HG03575 (cell line): ENCODE data around the gene TLCD1.

Experiments
- ATAC-seq: cut with Tn5 transposase; IDR thresholded peaks from one replicate; pipeline ENCODE4 v1.9.1; 2021; ENCODE audit not compliant: unreplicated experiment, insufficient number of reproducible peaks, low FRiP score; ENCODE audit errors: extremely low read depth

The TLCD1 gene

DNA sequence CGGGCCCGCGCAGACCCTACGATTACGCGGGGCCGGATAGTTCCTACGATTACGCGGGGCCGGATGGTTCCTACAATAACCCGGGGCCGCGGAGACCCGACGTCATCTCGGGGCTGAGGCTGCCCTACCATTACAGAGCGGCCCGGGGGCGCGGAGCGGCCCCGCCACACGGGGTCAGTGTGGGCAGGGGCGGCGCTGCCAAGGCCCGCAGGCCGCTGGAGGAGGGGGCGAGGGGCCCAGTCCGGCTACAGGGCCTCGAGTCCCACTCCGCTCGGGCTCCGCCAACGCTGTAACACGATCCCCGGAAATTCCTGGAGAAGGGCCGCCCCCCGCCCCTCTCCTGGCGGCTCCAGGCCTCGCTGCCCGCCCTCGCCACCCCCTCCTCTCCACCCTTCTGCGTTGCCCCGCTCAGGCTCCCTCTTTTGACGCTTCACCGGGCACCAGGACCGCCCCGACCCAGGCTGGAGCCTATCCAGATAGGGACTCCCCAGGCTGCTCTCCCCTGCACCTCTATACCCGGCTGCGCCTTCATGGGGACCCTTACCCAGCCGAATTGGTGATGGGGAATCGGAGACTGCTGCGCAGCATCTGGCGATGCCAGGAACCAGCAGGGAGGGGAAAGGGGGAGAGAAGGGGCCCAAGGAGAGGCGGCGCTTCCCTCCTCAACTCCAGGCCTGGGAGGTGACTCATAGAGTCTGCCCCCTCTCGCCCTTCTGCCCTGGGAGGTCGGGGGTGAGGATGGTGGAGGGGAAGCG, 8.3 kb downstream of the TLCD1 start, which contains the start of gene RAB34:
Gene RAB34, minus strand, starts transcription at position 291 of the 755 bp plus-strand sequence. CDS start 602 bp downstream, outside the sequence.
- no peak for ATAC-seq

DNA sequence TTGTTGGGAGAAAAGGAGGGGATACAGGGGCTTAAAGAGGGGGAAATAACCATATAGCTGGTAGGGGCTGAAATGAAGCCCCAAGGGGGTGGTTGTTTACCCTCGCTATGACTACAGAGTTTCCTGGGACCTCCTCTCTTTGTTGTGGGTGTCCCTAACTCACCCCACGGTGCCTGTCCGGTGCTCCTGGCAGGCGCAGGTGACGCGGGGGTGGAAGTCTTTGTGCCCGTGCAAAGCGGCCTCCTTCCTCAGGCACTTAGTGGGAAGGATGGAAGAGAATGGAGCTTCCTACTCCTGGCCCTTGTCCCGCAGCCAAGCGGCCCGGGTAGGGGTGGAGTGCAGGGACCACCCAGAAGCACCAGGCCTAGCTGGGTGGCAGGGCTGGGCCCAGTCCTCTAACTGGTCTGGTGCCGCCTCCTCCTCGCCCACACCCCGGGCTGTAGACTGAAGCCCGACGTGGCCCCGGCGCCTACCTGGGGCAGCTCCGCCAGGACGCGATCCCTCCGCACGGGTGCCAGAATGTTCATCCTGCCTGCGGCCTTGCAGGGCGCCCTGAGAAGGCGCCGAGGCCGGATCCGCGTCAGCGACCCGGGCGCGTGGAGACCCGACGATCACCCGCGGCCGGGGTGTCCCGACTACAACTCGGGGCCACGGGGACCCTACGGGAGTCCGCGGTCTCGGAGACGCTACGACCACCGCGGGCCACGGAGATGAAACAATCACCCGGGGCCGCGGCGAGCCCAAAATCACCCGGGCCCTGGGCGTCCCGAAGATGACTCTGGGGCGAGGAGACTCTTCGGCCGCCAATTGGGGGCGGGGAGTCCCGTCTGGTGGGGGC, 9.1 kb downstream of the TLCD1 start:
- ATAC-seq: no peak

- no peak for ATAC-seq
Measured at GRCh38 chr17:28715217-28715616, 10.8 kb downstream of the TLCD1 start.

DNA sequence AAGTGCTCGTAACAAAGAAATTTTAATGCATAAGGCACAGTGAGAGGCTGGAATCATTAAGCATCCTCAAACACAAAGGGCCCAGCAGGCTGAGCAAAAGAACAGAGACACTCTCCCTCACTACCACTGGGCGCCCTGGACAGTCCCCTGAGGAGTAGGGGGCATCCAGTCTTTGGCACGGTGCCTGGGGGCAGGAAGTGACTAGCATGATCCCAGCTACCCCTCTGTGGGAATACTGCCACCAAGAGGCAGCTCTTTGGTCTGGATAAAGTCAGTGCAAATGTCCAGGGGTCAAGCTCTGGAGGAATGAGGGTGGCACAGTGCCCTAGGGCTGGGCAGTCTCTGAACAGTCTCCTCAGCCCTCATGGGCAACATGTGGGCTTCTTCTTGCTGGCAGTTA, 11.8 kb downstream of the TLCD1 start:
- no peak for ATAC-seq

GRCh38 chr17:28712705-28713415, 13.2 kb downstream of the TLCD1 start:
- ATAC-seq: no peak

GRCh38 chr17:28712032-28712704, 13.9 kb downstream of the TLCD1 start:
- no peak for ATAC-seq

- no peak for ATAC-seq
Measured at GRCh38 chr17:28711723-28712031, 14.4 kb downstream of the TLCD1 start, which contains the start of gene PROCA1. PROCA1 (minus strand) TSS chr17:28711888; CDS start chr17:28711660, 228 bp downstream.

DNA sequence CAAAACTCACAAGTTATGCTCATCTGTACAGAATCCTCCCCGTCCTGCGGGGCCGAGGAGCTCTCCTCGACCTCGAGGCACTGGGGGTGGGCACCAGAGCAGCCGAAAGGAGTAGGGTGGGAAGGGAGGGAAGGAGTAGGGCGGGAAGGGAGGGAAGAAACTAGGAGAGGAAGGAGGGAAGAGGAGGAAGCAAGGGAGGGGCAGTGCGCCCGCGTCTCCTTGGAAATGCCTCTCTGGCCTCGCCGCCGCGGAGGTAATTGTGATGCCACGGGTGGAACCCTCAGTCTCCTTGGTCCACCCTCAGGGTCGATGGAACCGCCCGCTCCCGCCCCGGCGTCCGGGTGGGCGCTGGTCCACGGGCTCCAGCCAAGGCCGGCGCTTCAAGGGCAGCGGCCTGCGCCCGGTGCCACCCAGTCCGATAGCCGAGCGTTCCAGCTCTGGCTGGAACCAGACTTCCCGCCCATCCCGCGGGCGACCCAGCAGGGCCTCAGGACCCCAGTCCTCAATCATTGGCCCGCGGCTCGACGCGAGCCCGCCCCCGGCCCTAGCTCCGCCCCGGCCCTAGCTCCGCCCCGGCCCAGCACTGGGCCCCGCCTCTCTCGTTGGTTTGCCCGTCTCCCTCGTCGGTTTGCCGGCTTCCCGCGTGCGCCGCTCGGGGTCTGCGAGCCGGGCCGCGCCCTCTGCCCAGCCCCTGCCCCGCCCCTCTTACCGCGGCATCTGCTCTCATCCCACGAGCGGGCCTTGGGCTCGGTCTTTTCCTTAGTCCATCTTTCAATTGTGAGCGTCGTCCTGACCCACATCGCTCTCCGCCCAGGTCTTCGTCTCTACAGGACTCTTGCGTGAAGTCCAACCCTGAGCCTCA, 14.9 kb downstream of the TLCD1 start:
- no peak for ATAC-seq

DNA sequence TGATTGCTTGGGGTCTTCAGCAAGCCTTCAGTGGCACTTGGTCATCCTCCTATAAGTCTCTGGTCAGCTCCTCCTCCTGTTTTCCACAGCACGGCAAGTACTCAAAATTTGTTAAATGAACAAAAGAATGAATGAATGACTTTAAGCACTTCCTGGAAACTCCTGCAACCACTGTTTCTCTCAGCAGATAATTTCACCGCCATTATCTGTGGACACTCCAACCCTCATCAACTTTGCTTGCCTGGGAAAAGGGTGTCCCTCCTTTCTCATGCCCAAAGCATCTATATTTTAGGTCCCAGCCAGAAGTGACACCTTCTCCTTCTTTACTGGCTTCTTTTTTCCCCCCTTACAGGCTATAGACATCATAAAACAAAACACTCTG, 18.7 kb downstream of the TLCD1 start:
- ATAC-seq: no peak

DNA sequence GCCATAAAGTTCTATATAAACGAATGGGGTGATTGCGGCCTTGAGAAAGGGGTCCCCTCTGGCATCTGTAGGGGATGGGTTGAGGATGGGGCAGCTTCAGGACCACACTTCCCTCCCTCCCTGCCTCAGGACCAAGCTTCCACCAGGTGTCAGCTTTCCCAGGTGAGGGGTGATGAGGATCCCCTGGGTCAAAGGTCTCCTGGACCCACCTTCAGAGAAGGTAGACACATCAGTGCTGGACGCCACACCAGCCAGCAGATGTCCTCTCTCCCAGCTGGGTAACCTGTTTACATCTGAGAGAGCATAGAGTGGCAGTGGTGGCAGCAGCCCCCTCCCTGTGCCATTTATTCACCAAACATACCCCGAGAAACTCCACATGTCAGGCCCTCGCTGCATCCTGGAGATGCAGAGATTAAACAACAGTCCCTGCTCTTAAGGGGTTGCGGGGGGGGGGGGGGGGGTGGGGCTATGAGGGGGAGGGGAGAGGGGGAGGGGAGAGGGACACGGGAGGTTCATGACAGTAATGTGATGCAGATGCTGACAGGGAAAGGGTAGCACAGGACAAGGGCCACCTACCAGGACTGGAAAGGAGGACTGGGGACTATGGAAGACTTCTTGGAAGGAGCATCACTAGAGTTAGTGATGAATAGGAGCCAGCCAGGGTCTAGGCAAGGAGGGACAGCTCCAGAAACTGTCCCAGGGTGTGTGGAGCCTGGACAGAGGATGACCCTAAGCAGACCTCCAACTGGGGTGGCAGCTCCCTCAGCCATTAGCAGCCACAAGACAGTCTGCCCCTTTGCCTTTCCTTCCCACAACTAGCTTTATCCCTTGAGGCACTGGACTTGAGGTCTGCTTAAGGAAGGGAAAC, 19.3 kb downstream of the TLCD1 start:
- no peak for ATAC-seq

GRCh38 chr17:28705728-28706334, 20.2 kb downstream of the TLCD1 start:
- no peak for ATAC-seq

GRCh38 chr17:28705074-28705659, 20.9 kb downstream of the TLCD1 start:
- no peak for ATAC-seq

GRCh38 chr17:28704219-28704858, 21.7 kb downstream of the TLCD1 start:
- ATAC-seq: no peak

- ATAC-seq: no peak
Measured at GRCh38 chr17:28703552-28704218, 22.3 kb downstream of the TLCD1 start.

DNA sequence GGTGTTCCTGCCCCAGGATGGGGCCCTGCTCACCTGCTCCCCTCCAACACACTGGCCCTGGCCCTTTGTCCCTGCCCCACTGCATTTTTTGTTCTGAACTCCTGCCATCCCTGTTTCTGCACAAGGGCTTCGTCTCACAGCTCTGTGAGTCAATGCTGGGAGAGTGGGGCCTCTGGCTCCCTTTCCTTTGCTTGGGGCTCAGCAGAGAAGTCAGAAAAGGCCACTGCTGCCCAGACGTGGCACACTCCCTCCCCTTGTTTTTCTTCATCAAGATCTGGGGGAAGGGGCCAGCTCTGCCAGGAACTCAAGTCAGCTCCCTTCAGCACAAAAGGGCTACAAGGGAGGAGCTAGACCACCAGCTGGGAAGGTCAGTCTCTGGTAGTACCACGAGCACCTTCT, 23.3 kb downstream of the TLCD1 start:
- ATAC-seq: no peak
